Liver (tissue), 9 donors: ENCODE results near the gene RANBP17. TPM values are rescaled to one million over a fixed set of nuclear protein-coding genes. Genes with fewer than 3 reads are reported as not detected.

ENCODE experiments used
- DNase-seq: peaks from one replicate; pipeline ENCODE4 v3.0.0-alpha.2; 2017; ENCODE audit warnings: low spot score
- H3K27ac ChIP-seq, 2 donors: one replicate each; pipeline ENCODE4 v1.7.0; 2013; ENCODE audit warnings: inconsistent platforms in 2 of 2, low read length in 2 of 2, control low read depth in 1 of 2, low read depth in 1 of 2, mild to moderate bottlenecking in 1 of 2
- H3K27me3 ChIP-seq, 4 donors: one replicate each; pipeline versions ENCODE4 v1.6.1 to v1.7.0; 2013; ENCODE audit warnings: low read length in 3 of 4, inconsistent platforms in 1 of 4, mild to moderate bottlenecking in 1 of 4, moderate library complexity in 1 of 4; ENCODE audit not compliant: control insufficient read depth in 4 of 4, insufficient read depth in 4 of 4
- H3K36me3 ChIP-seq, 4 donors: one replicate each; pipeline versions ENCODE4 v1.6.1 to v1.7.0; 2013; ENCODE audit warnings: low read length in 3 of 4, mild to moderate bottlenecking in 3 of 4, low read depth in 1 of 4, moderate library complexity in 1 of 4; ENCODE audit not compliant: control insufficient read depth in 4 of 4, insufficient read depth in 3 of 4
- H3K4me1 ChIP-seq, 4 donors: one replicate each; pipeline versions ENCODE4 v1.6.1 to v1.7.0; 2013; ENCODE audit warnings: low read length in 3 of 4, mild to moderate bottlenecking in 3 of 4, moderate library complexity in 1 of 4; ENCODE audit not compliant: control insufficient read depth in 4 of 4, insufficient read depth in 4 of 4
- H3K4me3 ChIP-seq, 3 donors: one replicate each; pipeline versions ENCODE4 v1.6.1 to v1.7.0; 2013; ENCODE audit warnings: low read length in 3 of 3, control low read depth in 1 of 3, low read depth in 1 of 3, mild to moderate bottlenecking in 1 of 3
- H3K9ac ChIP-seq, 2 donors: one replicate each; pipeline ENCODE4 v1.7.0; 2013; ENCODE audit warnings: low read length in 2 of 2, mild to moderate bottlenecking in 2 of 2, moderate library complexity in 2 of 2, control low read depth in 1 of 2, low read depth in 1 of 2
- H3K9me3 ChIP-seq, 4 donors: one replicate each; pipeline versions ENCODE4 v1.6.1 to v1.7.0; 2013; ENCODE audit warnings: low read length in 3 of 4; ENCODE audit not compliant: control insufficient read depth in 4 of 4
- CTCF ChIP-seq: fragments of 150-350 bp; IDR thresholded peaks from 2 replicates; pipeline ENCODE4 v1.5.1; 2017; ENCODE audit warnings: improper control_type of control experiment, low read depth, low read length; ENCODE audit not compliant: missing input control
- EGR1 ChIP-seq, 2 donors: IDR thresholded peaks; 2 replicates each; pipeline ENCODE4 v1.6.1; 2016 to 2018; ENCODE audit warnings: antibody characterized with exemption in 2 of 2, low read depth in 2 of 2
- FOXA2 ChIP-seq: IDR thresholded peaks from 2 replicates; pipeline ENCODE4 v1.6.1; 2016; ENCODE audit warnings: antibody characterized with exemption
- GABPA ChIP-seq, 2 donors: IDR thresholded peaks in 1 of 2; conservative IDR thresholded peaks in 1 of 2; 2 replicates each; pipeline ENCODE4 v1.6.1; 2016; ENCODE audit warnings: antibody characterized with exemption in 2 of 2, mild to moderate bottlenecking in 1 of 2, moderate library complexity in 1 of 2
- HNF4A ChIP-seq, 2 donors: conservative IDR thresholded peaks; 2 replicates each; pipeline ENCODE4 v1.6.1; 2016; ENCODE audit warnings: antibody characterized with exemption in 2 of 2, mild to moderate bottlenecking in 2 of 2
- HNF4G ChIP-seq: IDR thresholded peaks from 2 replicates; pipeline ENCODE4 v1.6.1; 2016; ENCODE audit warnings: antibody characterized with exemption
- JUND ChIP-seq, 2 donors: IDR thresholded peaks; 2 replicates each; pipeline ENCODE4 v1.6.1; 2016; ENCODE audit warnings: antibody characterized with exemption in 2 of 2
- RAD21 ChIP-seq, 2 donors: IDR thresholded peaks; 2 replicates each; pipeline ENCODE4 v1.6.1; 2016; ENCODE audit warnings: antibody characterized with exemption in 2 of 2, mild to moderate bottlenecking in 2 of 2
- REST ChIP-seq: IDR thresholded peaks from 2 replicates; pipeline ENCODE4 v1.6.1; 2016; ENCODE audit warnings: antibody characterized with exemption, mild to moderate bottlenecking
- RXRA ChIP-seq, 2 donors: IDR thresholded peaks; 2 replicates each; pipeline ENCODE4 v1.6.1; 2017 to 2018; ENCODE audit warnings: antibody characterized with exemption in 2 of 2, mild to moderate bottlenecking in 1 of 2
- SP1 ChIP-seq: IDR thresholded peaks from 2 replicates; pipeline ENCODE4 v1.6.1; 2018; ENCODE audit warnings: antibody characterized with exemption, mild to moderate bottlenecking
- TAF1 ChIP-seq: conservative IDR thresholded peaks from 2 replicates; pipeline ENCODE4 v1.6.1; 2016; ENCODE audit warnings: antibody characterized with exemption, mild to moderate bottlenecking
- YY1 ChIP-seq: IDR thresholded peaks from 2 replicates; pipeline ENCODE4 v1.6.1; 2016; ENCODE audit warnings: antibody characterized with exemption, mild to moderate bottlenecking
- ZBTB33 ChIP-seq: IDR thresholded peaks from 2 replicates; pipeline ENCODE4 v1.6.1; 2016; ENCODE audit warnings: antibody characterized with exemption
- WGBS: extraction: QIAGEN DNeasy Blood & Tissue Kit; methylation state at CpG from one replicate; pipeline ENCODE4 v1.1.7; 2013; 5-methylcytosine and 5-hydroxymethylcytosine counted together
- polyA plus RNA-seq, 2 donors: library from polyadenylated mRNA; stranded (reverse) in 1 of 2; unstranded in 1 of 2; fragments of 200-250 nt in 1 of 2; fragments of >200 nt in 1 of 2; fragmentation: Nextera tagmentation in 1 of 2; extraction: Ambion mirVana in 1 of 2; gene quantifications; one replicate each; pipeline versions ENCODE4 v1.2.1 to v1.2.3, GENCODE V29; 2013 to 2015
- total RNA-seq, 2 donors: library from RNA; depleted of rRNA; stranded (reverse); fragments of >200 nt; gene quantifications; one replicate each; pipeline ENCODE4 v1.2.3, GENCODE V29; 2014
- TF ChIP-seq, protein P1 (sequence below): IDR thresholded peaks from 2 replicates; pipeline ENCODE4 v1.6.1; 2016; ENCODE audit warnings: antibody characterized with exemption
- donor health status: healthy.
- donor health status: healthy.
- donor health status: healthy.
- donor health status: healthy.
- donor health status: healthy.

The RANBP17 gene
- total and polyA plus RNA-seq, 4 donors: 0.83 to 10.8 (median 7.9) TPM

DNA sequence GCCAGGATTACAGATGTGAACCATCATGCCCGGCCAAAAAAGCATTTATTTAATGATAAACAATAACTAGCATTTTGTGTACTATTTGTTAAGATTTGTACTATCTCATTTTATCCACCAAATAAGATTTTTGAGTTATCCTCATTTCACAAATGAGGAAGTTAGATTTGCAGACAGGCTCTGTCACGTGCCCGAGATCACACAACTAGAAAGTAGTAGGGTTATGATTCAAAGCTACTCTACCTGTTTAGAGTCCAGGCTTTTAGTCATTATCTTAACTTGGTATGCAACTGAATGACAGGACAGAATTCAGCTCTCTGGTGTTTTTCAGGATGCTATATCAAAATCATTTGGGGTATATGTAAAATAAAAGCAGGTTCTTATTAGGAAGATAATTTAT, 20.5 kb downstream of the RANBP17 start:
- no peaks in the 10 kb centered on the region for H3K9me3 ChIP-seq
- whole genome bisulfite sequencing: 94% methylated on average over 3 of the region's 3 CpGs
- H3K4me3 ChIP-seq: no peak overlapping the region
- TF ChIP-seq REST (no peak), TAF1 (no peak), RAD21 (IDR thresholded peaks at IDR 0.05) (no peak), EGR1 (IDR thresholded peaks at IDR 0.05; ENCODE audit: low read depth in 2 of 2) (no peak), RXRA (IDR thresholded peaks at IDR 0.05) (no peak), HNF4G (no peak), YY1 (no peak), JUND (IDR thresholded peaks at IDR 0.05) (no peak), ZBTB33 (no peak), HNF4A (conservative IDR thresholded peaks at IDR 0.05) (no peak), SP1 (no peak)
- TF ChIP-seq, protein P1, sequence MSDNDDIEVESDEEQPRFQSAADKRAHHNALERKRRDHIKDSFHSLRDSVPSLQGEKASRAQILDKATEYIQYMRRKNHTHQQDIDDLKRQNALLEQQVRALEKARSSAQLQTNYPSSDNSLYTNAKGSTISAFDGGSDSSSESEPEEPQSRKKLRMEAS: no peak
- no peaks in the 10 kb centered on the region for H3K4me1 ChIP-seq
- no peak overlapping the region for H3K27ac ChIP-seq
- H3K27me3 ChIP-seq: no peaks in the 10 kb centered on the region
- no peak for DNase-seq
- no peak overlapping the region for H3K9ac ChIP-seq
- no peaks in the 10 kb centered on the region for H3K36me3 ChIP-seq

DNA sequence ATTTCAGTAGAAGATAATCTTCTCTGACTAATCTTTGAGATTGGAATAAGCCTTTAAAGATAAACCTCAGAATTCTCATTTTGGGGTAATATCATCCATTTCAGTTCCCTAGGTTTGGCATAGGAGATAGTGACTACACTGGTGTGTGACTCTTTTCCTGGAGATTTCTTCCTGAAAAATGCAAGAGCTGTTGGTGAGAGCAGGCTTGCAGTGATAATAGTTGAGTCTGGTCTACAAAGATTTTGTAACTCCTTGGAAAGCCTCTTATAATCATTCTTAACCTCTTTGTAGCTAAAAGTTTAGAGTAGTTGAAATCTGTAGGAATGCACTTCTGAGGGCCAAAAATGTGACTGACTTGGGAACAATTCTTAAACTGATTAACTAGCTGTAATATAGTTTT, 23.4 kb downstream of the RANBP17 start:
- DNase-seq: no peak
- Histone ChIP-seq H3K4me3 (no peak overlapping the region), H3K27ac (no peak overlapping the region), H3K9me3 (no peaks in the 10 kb centered on the region), H3K9ac (no peak overlapping the region), H3K27me3 (no peaks in the 10 kb centered on the region), H3K4me1 (no peaks in the 10 kb centered on the region), H3K36me3 (no peaks in the 10 kb centered on the region)
- TF ChIP-seq RAD21 (IDR thresholded peaks at IDR 0.05) (no peak), YY1 (no peak), EGR1 (IDR thresholded peaks at IDR 0.05; ENCODE audit: low read depth in 2 of 2) (no peak), GABPA (IDR thresholded peaks at IDR 0.05 in 1 of 2, conservative IDR thresholded peaks at IDR 0.05 in 1 of 2) (no peak)

- H3K27me3 ChIP-seq: no peaks in the 10 kb centered on the region
- no peak overlapping the region for H3K9ac ChIP-seq
- H3K27ac ChIP-seq: no peak overlapping the region
- no peaks in the 10 kb centered on the region for H3K9me3 ChIP-seq
- H3K4me1 ChIP-seq: no peaks in the 10 kb centered on the region
- H3K4me3 ChIP-seq: no peak overlapping the region
- H3K36me3 ChIP-seq: no peaks in the 10 kb centered on the region
- TF ChIP-seq HNF4G (no peak), FOXA2 (no peak), CTCF (no peak)
- 89% methylated on average over 2 of the region's 2 CpGs for WGBS
- DNase-seq: no peak
These were observed 24.0 kb downstream of the RANBP17 start for GRCh38 chr5:170885809-170886208.
